Hematopoietic multipotent progenitor cell treated with erythropoietin and hydrocortisone succinate and interleukin-3 and kit ligand, for 6 days (in vitro differentiated cells): ENCODE results near the gene ATP13A2.

Source experiments
- DNase-seq: peaks from one replicate; pipeline ENCODE4 v3.0.0-alpha.2; 2015

ATP13A2 gene, protein sequence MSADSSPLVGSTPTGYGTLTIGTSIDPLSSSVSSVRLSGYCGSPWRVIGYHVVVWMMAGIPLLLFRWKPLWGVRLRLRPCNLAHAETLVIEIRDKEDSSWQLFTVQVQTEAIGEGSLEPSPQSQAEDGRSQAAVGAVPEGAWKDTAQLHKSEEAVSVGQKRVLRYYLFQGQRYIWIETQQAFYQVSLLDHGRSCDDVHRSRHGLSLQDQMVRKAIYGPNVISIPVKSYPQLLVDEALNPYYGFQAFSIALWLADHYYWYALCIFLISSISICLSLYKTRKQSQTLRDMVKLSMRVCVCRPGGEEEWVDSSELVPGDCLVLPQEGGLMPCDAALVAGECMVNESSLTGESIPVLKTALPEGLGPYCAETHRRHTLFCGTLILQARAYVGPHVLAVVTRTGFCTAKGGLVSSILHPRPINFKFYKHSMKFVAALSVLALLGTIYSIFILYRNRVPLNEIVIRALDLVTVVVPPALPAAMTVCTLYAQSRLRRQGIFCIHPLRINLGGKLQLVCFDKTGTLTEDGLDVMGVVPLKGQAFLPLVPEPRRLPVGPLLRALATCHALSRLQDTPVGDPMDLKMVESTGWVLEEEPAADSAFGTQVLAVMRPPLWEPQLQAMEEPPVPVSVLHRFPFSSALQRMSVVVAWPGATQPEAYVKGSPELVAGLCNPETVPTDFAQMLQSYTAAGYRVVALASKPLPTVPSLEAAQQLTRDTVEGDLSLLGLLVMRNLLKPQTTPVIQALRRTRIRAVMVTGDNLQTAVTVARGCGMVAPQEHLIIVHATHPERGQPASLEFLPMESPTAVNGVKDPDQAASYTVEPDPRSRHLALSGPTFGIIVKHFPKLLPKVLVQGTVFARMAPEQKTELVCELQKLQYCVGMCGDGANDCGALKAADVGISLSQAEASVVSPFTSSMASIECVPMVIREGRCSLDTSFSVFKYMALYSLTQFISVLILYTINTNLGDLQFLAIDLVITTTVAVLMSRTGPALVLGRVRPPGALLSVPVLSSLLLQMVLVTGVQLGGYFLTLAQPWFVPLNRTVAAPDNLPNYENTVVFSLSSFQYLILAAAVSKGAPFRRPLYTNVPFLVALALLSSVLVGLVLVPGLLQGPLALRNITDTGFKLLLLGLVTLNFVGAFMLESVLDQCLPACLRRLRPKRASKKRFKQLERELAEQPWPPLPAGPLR

GRCh38 chr1:17011439-17012307 is at the start of gene ATP13A2:
ATP13A2 (minus strand) TSS chr1:17011928; CDS start chr1:17011738, 190 bp downstream.
- peak; percentile 86 for DNase-seq

DNA sequence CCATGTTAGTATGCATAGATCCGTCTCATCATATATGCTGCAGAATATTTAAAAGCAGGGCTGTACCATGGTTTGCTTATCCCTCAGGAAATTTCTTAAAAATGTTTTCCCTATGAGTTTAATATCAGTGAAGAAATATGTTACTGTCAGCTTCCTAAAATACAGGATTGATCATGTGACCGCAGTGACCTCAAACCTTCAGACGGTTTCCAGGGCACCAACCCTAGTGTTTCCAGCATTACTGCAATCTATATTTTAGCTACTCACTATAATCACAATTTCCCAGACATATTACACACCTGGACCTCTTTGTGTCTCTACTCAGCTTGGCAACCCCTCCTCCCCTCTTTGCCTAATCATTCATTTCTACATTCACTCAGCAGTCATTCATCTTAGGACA is 49.8 kb upstream of the ATP13A2 start:
- DNase-seq, result no peak

- DNase-seq, result peak; percentile 59
These were observed 48.6 kb upstream of the ATP13A2 start for GRCh38 chr1:17060306-17060749.

DNA sequence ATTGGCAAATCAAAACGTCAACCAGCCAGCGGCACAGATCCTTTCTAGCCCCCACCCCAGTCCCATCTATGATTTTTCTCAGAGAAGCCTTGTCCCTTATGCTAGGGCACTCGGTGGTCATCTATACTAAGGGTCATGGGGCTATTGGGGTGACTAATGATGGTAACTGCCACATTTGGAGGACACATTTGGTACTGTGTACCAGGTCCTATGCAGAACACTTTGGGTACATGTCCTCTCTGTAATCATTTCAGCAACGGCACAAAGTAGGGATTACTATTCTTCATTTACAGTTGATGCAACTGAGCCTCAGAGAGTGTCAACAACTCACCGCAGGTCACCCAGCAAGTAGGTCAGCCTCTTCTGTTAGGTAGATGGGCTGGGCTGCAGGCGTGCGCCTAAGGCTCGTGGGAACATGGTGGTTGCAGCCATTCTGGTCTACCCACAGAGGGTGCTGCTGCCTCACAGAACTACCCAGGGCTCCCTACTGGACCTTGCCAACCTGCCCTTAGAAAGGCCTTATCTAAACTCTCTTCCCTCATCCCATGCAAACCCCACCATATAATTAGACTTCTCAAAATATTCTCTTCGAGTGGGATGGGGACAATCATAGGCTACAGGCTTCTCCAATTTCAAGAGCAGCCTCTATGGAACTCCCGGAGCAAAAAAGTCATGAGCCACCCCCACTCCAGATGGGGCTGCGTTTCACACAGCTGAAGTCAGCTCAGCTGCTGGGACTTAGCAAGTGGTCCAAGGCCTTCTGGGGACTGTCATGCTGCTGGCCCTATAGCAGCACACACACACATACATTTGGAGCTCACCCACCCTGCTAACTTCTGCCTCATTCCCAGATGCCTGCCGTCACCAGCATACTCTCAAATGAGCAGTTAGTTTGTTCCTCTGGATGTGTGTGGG is 47.9 kb upstream of the ATP13A2 start:
- DNase-seq, result peak; percentile 85

DNA sequence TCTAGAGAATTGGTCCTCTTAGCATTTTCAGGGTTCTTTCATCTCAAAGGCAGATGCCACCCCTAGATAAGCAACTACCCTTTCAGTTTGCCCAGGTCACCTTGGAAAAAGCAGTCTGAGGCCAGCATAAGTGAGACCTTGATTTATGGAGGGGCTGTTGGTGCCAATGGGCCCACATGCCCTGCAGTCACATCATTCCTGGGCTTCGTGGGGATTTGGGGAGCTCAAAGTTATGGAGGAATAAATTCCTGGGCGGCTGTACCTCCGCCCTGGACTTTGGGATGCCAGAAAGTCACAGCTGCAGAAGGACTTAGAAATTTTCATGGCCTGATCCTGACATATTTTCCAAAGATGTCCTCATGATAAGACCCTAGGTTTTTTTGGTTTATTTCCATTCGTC is 44.8 kb upstream of the ATP13A2 start:
- DNase-seq, result no peak

DNA sequence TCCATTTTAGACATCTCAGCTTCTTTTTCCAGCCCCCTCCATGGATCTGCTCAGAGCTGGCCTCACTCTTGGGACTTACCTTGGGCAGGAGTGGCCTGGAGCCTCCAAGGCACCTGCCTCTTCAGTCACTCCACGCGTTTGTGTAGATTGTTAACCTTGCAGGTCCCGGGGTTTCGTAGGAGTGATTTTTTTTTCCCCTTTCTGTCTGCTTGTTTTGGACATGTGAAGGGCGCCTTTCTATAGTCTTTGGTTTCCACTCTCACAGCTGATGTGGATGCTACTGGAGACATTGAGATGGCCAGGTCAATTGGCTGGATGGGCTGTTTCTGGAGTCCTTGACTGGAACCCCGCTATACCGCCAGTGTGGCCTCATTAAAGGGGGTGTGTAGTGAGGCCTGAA is 44.1 kb upstream of the ATP13A2 start:
- DNase-seq, result no peak

DNA sequence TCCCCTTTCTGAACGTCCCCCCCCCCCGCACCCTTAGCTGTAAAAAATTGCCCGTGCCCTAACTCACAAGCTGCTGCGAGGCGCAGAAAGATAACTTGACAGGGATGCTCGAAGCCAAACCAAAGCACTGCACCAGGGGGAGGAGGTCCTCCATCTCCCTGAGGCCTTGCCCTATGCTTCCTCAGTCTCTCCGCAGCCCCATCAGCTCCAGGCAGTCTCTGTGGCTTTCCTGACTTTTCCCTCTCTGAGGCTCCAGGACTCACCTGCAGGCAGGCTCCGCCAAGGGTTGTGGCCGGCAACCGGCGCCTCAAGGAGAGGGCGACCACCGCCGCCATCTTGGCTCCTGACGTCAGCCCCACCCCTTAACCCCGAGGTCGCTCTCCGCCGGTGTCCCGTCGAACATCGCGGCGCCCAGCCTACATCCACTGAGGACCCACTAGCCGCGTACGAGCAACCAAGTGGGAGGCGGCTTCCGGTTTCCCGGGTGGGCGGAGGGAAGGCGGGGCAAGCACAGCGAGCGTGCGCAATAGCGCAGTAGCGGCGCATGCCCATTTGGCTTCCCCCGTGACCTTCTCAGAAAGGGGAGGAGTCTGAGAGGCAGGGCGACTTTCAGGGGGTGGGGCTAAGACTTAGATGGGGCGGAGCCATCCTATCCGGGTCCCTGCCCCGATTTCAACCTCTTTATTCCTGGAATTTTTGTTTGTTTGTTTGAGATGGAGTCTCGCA is 42.1 kb upstream of the ATP13A2 start, which contains the start of gene SDHB:
SDHB (minus strand) TSS at position 348 of the 726 bp plus-strand sequence; CDS start at position 335, 13 bp downstream.
- DNase-seq, result peak; percentile 98

GRCh38 chr1:17053086-17053684 is 41.5 kb upstream of the ATP13A2 start:
- peak; percentile 30 for DNase-seq

GRCh38 chr1:17052641-17053040 is 40.9 kb upstream of the ATP13A2 start:
- DNase-seq, result no peak

GRCh38 chr1:17052038-17052437 is 40.3 kb upstream of the ATP13A2 start:
- DNase-seq, result no peak

DNA sequence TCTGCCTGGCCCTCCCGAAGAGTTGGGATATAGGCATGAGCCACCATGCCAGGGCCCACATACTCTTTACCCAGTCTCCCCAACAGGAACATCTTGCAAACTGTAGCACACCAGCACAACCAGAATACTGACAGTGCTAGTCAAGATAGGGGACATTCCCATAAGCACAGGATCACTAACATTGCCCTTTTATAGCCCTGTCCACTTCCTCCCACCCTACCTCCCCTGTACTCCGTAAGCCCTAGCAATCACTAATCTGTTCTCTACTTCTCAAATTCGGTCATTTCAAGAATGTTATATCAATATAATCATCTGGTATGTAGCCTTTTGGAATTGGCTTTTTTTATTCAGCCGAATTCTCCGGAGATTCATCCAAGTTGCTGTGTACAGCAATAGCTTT is 36.2 kb upstream of the ATP13A2 start:
- DNase-seq, result no peak

GRCh38 chr1:17046334-17046657 is 34.6 kb upstream of the ATP13A2 start:
- DNase-seq, result no peak

- peak; percentile 83 for DNase-seq
These were observed 34.1 kb upstream of the ATP13A2 start for GRCh38 chr1:17045634-17046333.

- DNase-seq, result peak; percentile 24
These were observed 33.4 kb upstream of the ATP13A2 start for GRCh38 chr1:17045150-17045549.

GRCh38 chr1:17043676-17044075 is 31.9 kb upstream of the ATP13A2 start:
- DNase-seq, result no peak

DNA sequence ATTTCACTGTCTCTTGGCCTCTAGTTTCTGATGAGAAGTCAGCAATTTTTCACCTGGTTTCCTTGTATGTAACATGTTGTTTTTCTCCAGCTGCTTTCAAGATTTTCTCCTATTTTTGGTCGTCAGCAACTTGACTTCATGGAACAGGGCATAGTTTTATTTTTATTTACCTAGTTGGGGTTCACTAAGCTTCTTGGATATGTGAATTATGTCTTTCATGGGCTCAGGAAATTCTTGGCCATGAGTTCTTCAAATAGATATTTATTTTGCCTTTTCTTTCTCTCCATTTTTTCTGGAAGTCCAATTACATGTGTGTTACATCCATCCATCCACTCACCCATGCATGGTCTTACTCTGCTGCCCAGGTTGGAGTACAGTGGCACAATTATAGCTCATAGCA is 28.4 kb upstream of the ATP13A2 start:
- no peak for DNase-seq

- no peak for DNase-seq
These were observed 27.8 kb upstream of the ATP13A2 start for GRCh38 chr1:17039522-17039921.

- DNase-seq, result no peak
These were observed 21.8 kb upstream of the ATP13A2 start for GRCh38 chr1:17033481-17033880.

- DNase-seq, result no peak
These were observed 21.0 kb upstream of the ATP13A2 start for GRCh38 chr1:17032741-17033140.
